HG03558 (cell line): ENCODE results near the gene C2.
"Not testable (repeated sequence)": the region's sequence is repeated elsewhere in the genome, so short reads cannot be mapped to it uniquely, and the experiment has no call there.

Experiments
- ATAC-seq: cut with Tn5 transposase; IDR thresholded peaks from one replicate; pipeline ENCODE4 v1.9.1; 2021; ENCODE audit warnings: moderate number of reproducible peaks; ENCODE audit not compliant: unreplicated experiment; ENCODE audit errors: extremely low read depth

C2 gene

DNA sequence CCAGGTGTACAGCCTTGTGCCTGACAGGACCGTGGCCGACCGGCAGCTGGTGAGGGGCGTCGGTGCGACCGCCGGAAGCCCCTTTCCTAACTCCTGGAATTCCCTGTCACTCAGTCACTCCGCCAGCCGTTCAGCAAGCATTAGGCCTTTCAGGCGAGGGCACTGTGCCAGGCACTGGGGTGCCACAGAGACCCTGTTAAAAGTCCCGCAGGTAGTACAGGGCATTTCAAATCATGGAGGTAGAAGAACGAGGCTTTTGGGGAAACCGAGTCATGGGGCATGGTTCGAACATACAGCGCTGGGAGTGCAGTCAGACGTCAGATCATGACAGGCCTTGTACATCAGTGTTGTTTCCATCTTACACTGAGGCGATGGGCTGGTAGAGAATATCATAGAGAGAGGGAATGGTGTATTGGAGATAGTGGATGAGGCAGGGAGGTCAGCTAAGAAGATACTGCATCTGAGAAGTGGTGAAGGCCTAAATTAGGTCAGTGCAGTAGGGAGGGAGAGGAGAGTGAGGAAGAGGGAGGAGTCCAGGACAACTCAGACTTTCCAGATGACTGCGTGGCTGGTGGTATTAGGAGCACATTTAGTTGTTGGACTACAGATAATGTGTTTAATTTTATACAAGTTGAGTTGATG lies 45.3 kb downstream of the C2 start:
- no peak for ATAC-seq

DNA sequence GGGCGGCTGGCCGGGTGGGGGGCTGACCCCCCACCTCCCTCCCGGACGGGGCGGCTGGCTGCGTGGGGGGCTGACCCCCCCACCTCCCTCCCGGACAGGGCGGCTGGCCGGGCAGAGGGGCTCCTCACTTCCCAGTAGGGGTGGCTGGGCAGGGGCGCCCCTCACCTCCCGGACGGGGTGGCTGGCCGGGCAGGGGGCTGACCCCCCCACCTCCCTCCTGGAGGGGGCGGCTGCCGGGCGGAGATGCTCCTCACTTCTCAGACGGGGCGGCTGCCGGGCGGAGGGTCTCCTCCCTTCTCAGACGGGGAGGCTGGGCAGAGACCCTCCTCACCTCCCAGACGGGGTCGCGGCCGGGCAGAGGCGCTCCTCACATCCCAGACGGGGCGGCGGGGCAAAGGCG lies 48.5 kb downstream of the C2 start:
- ATAC-seq: not testable (repeated sequence)

DNA sequence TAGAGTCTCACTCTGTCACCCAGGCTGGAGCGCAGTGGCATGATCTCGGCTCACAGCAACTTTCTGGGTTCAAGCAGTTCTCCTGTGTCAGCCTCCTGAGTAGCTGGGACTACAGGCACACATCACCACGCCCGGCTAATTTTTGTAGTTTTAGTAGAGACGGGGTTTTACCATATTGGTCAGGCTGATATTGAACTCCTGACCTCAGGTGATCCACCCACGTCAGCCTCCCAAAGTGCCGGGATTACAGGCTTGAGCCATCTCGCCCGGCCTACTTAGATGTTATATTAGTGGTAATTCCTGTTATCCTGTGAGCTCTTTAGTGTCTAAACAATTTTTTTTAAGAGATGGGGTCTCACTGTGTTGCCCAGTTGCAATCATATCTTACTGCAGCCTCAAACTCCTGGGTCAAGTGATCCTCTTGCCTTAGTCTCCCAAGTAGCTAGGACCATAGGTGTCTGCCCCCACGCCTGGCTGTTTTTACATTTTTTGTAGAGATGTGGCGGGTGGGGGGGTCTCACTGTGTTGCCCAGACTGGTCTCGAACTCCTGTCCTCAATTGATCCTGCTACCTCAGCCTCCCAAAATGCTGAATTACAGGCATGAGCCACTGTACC lies 50.4 kb downstream of the C2 start:
- no peak for ATAC-seq

DNA sequence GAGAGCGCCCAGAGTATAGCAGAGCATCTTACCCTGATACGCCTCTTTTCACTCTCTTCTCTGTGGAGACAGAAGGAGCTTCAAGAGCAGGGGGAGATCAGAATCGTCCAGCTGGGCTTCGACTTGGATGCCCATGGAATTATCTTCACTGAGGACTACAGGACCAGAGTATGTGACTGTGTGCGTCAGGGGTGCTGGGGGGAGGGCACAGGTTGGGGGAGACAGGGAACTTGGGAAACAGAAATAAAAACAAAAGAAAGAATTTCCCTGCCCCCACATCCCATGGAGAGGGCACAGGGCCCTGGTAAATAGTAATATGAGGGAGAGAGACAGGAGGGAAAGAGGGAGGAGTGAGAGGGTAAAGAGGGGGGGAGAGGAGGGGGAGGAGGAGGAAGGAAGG lies 51.3 kb downstream of the C2 start:
- no peak for ATAC-seq

GRCh38 chr6:31979238-31979898 lies 51.9 kb downstream of the C2 start:
- ATAC-seq: no peak

- ATAC-seq: not testable (repeated sequence)
Measured at GRCh38 chr6:31980195-31980876, 52.8 kb downstream of the C2 start.

GRCh38 chr6:31980998-31981397 lies 53.5 kb downstream of the C2 start:
- not testable (repeated sequence) for ATAC-seq

- ATAC-seq: not testable (repeated sequence)
Measured at GRCh38 chr6:31981744-31982143, 54.2 kb downstream of the C2 start, which contains the start of gene C4A. TSS of gene C4A (plus strand) at chr6:31982057. CDS start at chr6:31982108, 51 bp downstream.

- not testable (repeated sequence) for ATAC-seq
Measured at GRCh38 chr6:31989363-31989762, 61.8 kb downstream of the C2 start.

DNA sequence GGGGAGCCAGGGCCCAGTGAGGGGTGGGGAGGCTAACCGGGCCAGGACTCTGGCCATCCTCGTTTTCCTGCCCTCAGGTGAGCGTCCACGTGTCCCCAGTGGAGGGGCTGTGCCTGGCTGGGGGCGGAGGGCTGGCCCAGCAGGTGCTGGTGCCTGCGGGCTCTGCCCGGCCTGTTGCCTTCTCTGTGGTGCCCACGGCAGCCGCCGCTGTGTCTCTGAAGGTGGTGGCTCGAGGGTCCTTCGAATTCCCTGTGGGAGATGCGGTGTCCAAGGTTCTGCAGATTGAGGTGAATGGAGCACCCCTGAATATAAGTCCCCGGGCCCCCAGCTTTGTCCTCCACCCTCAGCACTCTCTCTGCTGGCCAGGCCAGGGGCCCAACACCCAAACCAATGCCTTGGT lies 66.9 kb downstream of the C2 start:
- not testable (repeated sequence) for ATAC-seq
